Right atrium auricular region (tissue), 2 donors: ENCODE measurements around the gene TMC7. TPM values are rescaled to one million over a fixed set of nuclear protein-coding genes. Genes with fewer than 3 reads are reported as not detected.

Source experiments
- DNase-seq: peaks from one replicate; pipeline ENCODE4 v3.0.0-alpha.2; 2019; ENCODE audit warnings: low spot score
- H3K27ac ChIP-seq, 2 donors: fragments of 200-600 bp; sonication (generic); 1 replicate in 1 of 2; 2 replicates in 1 of 2; pipeline ENCODE4 v1.5.1; 2016 to 2019
- H3K27me3 ChIP-seq, 2 donors: fragments of 200-600 bp; sonication (generic); one replicate each; pipeline versions ENCODE4 v1.5.1 to v1.6.0; 2017 to 2019
- H3K36me3 ChIP-seq: fragments of 200-600 bp; sonication (generic); one replicate; pipeline ENCODE4 v1.5.1; 2016
- H3K4me1 ChIP-seq, 2 donors: fragments of 200-600 bp; sonication (generic); one replicate each; pipeline versions ENCODE4 v1.5.1 to v1.6.0; 2017 to 2019
- H3K4me3 ChIP-seq, 2 donors: fragments of 200-600 bp; sonication (generic); 1 replicate in 1 of 2; 2 replicates in 1 of 2; pipeline ENCODE4 v1.5.1; 2017 to 2019; ENCODE audit warnings: mild to moderate bottlenecking in 1 of 2, moderate library complexity in 1 of 2
- H3K9me3 ChIP-seq, 2 donors: fragments of 200-600 bp; sonication (generic); one replicate each; pipeline ENCODE4 v1.5.1; 2019
- CTCF ChIP-seq, 2 donors: fragments of 200-600 bp; sonication (generic); IDR thresholded peaks; one replicate each; pipeline ENCODE4 v1.5.1; 2019; ENCODE audit warnings: antibody characterized with exemption in 2 of 2
- total RNA-seq, 2 donors: library from RNA; depleted of rRNA; stranded (reverse); fragments of >200 nt; gene quantifications; one replicate each; pipeline ENCODE4 v1.1.0, GENCODE V29; 2016

TMC7 gene
- total RNA-seq, 2 donors from 2014 or later = 0.56 to 0.63 TPM

- no peaks in the 10 kb centered on the region for H3K4me1 ChIP-seq
- TF ChIP-seq CTCF (IDR thresholded peaks at IDR 0.05) = no peak
- no peaks in the 10 kb centered on the region for H3K27me3 ChIP-seq
- H3K27ac ChIP-seq = no peak overlapping the region
- no peaks in the 10 kb centered on the region for H3K9me3 ChIP-seq
- no peak for DNase-seq
- H3K36me3 ChIP-seq = no peaks in the 10 kb centered on the region
- no peak overlapping the region for H3K4me3 ChIP-seq
These were observed 16.9 kb upstream of the TMC7 start for GRCh38 chr16:18966791-18967190.

DNA sequence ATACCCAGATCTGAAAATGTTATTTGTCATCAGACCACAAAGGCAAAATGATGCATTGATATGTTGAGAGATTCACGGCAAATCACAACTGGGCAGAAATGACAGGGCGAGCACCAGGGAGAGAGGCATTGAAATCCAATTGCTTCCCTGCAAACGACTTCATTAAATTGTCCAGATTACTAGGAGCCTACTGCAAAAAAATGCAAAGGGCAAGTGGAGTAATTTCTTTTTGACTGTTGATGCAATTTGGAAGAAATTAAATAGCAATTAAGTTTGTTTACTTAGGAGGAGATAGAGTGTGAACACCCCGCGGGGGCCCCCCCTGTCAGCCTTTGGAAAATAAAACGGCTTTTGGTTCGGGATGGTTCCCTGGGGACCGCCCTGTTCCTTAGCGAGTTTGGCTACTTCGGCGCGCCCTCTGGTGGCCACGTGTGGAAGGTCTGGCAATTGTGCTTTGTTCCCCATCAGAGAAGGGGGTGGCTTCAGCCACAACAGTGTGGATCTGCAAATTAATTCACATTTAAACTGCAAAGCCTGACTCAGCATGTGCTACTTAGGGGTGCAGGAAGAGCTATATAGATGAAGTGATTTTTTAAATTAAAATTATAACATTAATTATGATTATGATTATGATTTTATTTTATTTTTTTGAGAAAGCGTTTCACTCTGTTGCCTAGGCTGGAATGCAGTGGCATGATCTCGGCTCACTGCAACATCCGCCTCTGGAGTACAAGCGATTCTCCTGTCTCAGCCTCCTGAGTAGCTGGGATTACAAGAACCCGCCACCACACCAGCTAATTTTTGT is 14.5 kb upstream of the TMC7 start:
- Histone ChIP-seq H3K4me3 (peak overlapping the region in 1 of 2 donors; percentile 36), H3K4me1 (no peaks in the 10 kb centered on the region), H3K27me3 (no peaks in the 10 kb centered on the region), H3K9me3 (no peaks in the 10 kb centered on the region), H3K36me3 (no peaks in the 10 kb centered on the region), H3K27ac (no peak overlapping the region)
- DNase-seq = peak; percentile 88
- peak; percentile 89 to 98 for TF ChIP-seq CTCF (IDR thresholded peaks at IDR 0.05)

GRCh38 chr16:18969855-18970240 is 13.9 kb upstream of the TMC7 start:
- H3K36me3 ChIP-seq = no peaks in the 10 kb centered on the region
- H3K4me1 ChIP-seq = no peaks in the 10 kb centered on the region
- no peak for TF ChIP-seq CTCF (IDR thresholded peaks at IDR 0.05)
- H3K27me3 ChIP-seq = no peaks in the 10 kb centered on the region
- no peak overlapping the region for H3K4me3 ChIP-seq
- no peaks in the 10 kb centered on the region for H3K9me3 ChIP-seq
- no peak overlapping the region for H3K27ac ChIP-seq
- no peak for DNase-seq

GRCh38 chr16:18975109-18975508 is 8.6 kb upstream of the TMC7 start:
- Histone ChIP-seq H3K4me1 (no peaks in the 10 kb centered on the region), H3K4me3 (no peak overlapping the region), H3K36me3 (no peaks in the 10 kb centered on the region), H3K9me3 (no peaks in the 10 kb centered on the region), H3K27ac (no peak overlapping the region), H3K27me3 (no peaks in the 10 kb centered on the region)
- no peak for DNase-seq
- no peak for TF ChIP-seq CTCF (IDR thresholded peaks at IDR 0.05)

GRCh38 chr16:18979936-18980335 is 3.8 kb upstream of the TMC7 start:
- H3K36me3 ChIP-seq = no peaks in the 10 kb centered on the region
- no peaks in the 10 kb centered on the region for H3K9me3 ChIP-seq
- H3K27me3 ChIP-seq = no peaks in the 10 kb centered on the region
- TF ChIP-seq CTCF (IDR thresholded peaks at IDR 0.05) = no peak
- peaks cover 0 to 10% of the 10 kb centered on the region in 2 donors for H3K4me1 ChIP-seq
- H3K27ac ChIP-seq = no peak overlapping the region
- H3K4me3 ChIP-seq = no peak overlapping the region
- DNase-seq = no peak
